Activated CD4-positive, alpha-beta T cell treated with anti-CD3 and anti-CD28 coated beads, Interleukin-2, amount 50 U/mL, for 16 hours (primary cell): ENCODE data around the gene AMTN.

Source experiments
- DNase-seq: peaks from one replicate; pipeline ENCODE4 v3.0.0-alpha.2; 2020

Gene AMTN

GRCh38 chr4:70564033-70564432 is 45.7 kb downstream of the AMTN start:
- no peak for DNase-seq

GRCh38 chr4:70570796-70571195 is 52.4 kb downstream of the AMTN start:
- DNase-seq: no peak

- no peak for DNase-seq
Observed at GRCh38 chr4:70571772-70572171, 53.4 kb downstream of the AMTN start.

GRCh38 chr4:70575964-70576363 is 57.6 kb downstream of the AMTN start:
- DNase-seq: no peak

GRCh38 chr4:70577220-70577927 is 59.0 kb downstream of the AMTN start:
- no peak for DNase-seq

- no peak for DNase-seq
Observed at GRCh38 chr4:70581980-70582379, 63.6 kb downstream of the AMTN start.
